HG03103 (cell line): ENCODE results near the gene ZNF526.
"Not testable (repeated sequence)": the region's sequence is repeated elsewhere in the genome, so short reads cannot be mapped to it uniquely, and the experiment has no call there.

Source experiments
- ATAC-seq: cut with Tn5 transposase; IDR thresholded peaks from one replicate; pipeline ENCODE4 v1.9.1; 2021; ENCODE audit warnings: low read depth; ENCODE audit not compliant: unreplicated experiment

Gene ZNF526

DNA sequence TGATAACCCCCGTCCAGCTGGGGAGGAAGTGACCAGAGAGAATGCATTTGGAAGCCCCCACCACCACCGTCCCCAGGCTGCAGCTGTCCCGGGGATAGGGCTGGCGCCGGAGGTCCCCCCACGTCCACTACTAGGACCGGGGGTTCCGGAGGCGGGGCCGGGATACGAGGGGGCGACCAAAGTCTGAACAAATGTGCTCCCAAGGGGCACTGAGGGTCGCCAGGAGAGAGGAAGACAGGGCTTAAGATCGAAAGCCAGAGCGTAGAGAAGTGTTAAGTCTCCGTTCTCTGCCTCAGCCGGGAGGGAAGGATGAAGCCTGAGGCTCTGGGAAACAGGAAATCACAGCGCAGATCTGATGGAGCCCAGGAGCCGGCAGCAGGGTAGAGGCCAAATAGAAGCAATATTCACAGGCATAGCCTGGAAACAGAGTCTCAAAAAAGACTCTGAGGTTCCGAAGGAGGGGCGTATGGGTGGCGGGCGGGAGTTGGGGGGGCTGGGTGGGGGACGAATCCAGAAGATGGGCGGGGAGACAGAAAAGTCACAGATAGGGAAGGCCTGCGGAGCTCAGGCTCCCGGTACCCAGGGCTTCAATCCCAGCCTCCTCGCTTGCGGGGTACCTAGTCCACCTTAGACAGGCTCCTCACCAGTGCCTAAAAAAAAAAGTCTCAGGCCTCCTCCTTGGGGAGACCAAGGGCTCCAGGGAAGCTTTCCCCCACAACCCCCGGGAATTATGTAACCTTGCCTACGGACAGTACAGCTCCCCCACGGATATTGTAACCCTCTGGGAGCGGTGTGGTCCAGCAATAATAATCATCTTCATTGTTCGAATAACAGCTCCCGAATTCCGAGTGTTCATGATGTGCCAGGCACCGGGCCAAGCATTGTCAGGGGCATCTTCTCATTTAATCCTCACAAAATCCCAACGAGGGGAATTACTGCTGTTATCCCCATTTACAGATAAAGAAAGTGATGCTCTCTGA lies 35.9 kb downstream of the ZNF526 start:
- ATAC-seq = no peak

DNA sequence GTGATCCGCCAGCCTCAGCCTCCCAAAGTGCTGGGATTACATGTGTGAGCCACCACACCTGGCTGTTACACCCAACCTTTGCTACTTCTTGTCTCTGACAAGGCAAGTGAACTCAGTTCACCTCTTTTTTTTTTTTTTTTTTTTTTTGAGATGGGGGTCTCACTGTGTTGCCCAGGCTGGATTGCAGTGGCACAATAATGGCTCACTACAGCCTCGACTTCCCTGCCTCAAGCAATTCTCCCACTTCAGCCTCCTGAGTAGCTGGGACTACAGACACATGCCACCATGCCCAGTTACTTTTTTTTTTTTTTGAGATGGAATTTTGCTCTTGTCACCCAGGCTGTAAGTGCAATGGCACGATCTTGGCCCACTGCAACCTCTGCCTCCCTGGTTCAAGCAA lies 37.7 kb downstream of the ZNF526 start:
- ATAC-seq = not testable (repeated sequence)

DNA sequence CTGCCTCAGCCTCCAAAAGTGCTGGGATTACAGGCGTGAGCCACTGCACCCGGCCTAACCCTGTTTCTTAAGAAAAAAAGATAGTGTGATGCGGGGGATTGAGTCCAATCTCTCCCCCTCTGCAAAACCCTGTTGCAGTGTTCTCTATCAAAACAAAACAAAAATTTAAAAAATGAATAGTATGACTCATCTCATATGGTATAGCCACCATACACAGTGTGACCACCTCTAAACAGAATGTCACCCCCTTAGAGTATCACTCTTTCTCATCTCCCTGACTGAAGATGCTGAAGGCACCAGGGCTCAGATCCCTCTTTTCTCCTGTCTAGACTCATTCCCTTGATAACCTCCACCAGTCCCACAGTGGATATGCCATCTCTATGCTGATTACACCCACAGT lies 41.7 kb downstream of the ZNF526 start:
- ATAC-seq = no peak

DNA sequence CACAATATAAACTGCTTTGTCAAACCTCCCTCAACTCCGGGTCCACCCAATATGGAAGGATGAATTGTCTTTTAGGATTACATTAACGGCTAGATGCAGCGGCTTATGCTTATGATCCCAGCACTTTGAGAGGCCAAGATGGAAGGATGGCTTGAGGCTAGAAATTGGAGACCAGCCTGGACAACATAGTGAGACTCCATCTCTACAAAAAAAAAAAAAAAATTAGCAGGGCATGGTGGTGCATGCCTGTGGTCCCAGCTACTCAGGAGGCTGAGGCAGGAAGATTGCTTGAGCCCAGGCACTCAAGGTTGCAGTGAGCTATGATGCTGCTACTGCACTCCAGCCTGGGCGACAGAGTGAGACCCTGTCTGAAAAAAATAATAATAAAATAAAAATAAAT lies 46.0 kb downstream of the ZNF526 start:
- not testable (repeated sequence) for ATAC-seq

DNA sequence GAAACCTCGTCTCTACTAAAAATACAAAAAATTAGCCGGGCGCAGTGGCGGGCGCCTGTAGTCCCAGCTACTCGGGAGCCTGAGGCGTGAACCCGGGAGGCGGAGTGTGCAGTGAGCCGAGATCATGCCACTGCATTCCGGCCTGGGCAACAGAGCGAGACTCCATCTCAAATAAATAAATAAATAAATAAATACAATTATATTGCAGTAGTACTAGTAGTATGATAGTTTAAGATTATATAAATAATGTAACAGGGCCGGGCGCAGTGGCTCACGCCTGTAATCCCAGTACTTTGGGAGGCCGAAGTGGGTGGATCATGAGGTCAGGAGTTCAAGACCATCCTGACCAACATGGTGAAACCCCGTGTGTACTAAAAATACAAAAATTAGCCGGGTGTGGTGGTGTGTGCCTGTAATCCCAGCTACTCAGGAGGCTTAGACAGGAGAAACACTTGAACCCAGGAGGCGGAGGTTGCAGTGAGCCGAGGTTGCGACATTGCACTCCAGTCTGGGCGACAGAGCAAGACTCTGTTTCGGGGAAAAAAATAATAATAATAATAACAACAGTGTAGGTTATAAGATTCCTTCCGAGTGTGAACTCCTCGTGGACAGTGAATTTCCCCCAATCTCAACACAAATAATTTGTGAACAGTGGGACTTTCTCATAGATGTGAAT lies 47.0 kb downstream of the ZNF526 start:
- ATAC-seq = not testable (repeated sequence)

DNA sequence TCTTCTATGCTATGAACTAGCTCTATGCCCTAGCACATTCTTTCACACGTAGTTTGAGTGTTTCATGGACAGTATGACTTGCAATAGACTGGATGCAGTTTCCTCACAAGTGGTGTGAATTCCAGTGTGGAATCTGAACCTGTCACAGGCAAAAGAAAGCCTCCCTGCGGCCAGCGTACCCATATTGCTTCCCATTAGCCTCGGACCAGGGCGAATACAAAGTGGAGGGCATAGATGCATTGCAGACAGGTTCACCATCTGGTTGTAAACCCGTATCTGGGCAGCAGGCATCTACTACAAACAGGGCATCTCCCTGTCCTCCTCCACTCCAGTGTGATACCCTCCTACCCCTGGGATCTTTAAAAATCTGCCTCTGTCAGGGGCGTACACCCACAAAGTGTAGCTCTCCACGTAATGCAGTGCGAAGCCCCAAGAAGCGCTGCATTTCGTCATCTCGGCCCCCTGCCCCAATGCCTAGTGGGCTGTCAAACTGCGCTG lies 47.6 kb downstream of the ZNF526 start:
- ATAC-seq = no peak

DNA sequence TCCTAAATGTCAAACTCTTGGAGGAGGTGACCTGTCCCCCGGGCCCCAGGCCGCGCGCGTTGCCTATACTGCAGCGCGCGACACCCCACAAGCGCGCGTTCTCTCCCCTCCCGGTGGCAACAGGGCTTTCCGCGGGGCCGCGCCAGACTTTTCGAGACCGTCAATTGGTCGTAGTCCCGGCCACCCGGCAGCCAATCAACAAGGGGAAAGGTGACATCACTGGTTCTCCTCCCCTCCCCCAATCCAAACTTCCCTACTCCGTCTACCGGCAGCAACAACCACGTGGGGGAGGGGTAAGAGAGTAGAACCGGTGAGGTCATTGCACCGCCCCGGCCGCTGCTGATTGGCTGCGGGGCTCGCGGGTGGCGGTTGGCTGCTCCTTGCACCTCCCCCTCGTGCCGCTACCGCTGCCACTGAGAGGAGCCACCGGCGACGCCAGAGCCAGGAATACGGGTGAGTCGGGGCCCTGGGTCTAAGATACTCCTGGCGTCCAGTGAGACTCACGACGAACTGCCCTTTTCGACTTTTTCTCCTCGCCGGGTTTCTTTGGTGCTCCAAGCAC lies 48.1 kb downstream of the ZNF526 start:
- peak; percentile 46 for ATAC-seq

DNA sequence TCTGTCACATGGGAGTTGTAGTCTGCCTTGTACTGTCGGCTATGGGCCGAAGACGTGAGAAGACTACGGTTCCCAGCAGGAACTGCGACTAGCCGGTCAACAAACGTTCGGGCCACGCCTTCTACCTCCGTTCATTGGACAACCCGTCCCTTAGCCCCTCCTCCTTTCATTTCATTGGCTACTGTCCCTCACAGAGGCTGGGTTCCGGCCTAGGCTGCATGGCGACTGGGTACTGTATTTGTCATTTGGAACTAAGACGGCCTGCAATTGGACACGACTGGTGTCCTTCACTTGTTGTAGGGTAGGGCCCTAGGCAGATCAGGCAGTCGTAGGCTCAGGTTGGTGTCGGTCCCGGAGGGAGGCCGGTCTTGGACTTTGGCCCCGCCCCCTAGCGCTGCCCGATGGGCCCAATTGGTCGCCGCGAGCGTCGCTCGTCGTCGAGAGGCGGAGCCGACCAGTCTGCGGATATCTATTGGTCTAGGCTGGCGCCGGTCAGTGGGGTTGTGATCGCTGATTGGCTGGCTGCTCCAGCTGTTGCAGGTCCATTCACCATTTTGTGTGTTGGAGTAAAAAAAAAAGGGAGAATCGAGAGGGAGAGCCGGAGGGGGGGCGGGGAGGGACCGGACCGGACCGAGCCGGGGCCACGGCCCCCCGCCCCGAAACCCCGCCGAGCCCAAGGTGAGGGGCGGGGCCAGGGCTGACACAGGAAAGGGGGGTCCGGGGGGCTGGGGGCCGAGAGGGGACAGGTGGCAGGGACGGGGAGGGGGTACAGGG lies 48.8 kb downstream of the ZNF526 start, which contains the start of gene CIC:
TSS of gene CIC (plus strand) at position 549 of the 774 bp plus-strand sequence. CDS start 2,532 bp downstream, outside the sequence.
- peak; percentile 69 for ATAC-seq

DNA sequence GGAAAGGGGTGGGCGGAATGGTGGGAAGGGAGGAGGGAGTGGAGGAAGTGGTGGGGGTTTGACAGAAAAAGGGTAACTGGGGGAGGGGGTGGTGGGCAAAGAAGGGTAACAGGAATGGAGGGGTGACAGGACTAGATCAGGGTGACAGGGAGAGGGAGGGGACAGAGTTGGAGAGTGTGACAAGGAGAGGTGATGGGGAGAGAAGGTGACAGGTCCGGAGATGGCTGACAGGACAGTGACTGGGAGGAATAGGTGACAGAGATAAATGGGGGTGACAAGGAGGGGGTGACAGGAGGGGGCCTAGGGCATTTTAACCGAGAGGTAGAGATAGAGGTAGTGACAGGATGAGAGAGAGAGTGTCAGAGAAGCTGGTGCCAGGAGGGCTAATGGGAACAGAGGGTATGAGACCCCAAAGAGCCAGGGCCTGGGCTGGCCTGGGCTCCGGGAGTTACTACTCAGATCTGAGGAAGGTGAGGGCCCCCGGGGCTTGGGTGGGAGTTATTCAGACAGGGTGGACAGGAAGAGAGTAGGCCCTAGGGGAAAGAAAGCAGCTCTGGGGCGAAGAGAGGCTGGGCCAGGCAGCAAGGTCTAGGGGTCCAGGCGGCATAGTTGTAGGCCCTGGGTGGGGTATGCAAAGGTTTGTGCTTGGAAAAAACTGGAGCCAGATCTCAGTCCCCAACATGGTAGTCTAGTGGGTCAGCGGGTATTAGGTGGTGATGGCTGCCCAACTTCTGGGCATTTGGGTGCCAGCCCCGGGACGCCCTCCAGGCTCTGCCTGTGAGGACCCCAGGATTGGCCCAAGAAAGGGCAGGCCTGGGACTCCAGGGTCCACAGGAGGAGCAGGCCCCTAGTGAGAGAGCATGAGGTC lies 49.6 kb downstream of the ZNF526 start:
- no peak for ATAC-seq

DNA sequence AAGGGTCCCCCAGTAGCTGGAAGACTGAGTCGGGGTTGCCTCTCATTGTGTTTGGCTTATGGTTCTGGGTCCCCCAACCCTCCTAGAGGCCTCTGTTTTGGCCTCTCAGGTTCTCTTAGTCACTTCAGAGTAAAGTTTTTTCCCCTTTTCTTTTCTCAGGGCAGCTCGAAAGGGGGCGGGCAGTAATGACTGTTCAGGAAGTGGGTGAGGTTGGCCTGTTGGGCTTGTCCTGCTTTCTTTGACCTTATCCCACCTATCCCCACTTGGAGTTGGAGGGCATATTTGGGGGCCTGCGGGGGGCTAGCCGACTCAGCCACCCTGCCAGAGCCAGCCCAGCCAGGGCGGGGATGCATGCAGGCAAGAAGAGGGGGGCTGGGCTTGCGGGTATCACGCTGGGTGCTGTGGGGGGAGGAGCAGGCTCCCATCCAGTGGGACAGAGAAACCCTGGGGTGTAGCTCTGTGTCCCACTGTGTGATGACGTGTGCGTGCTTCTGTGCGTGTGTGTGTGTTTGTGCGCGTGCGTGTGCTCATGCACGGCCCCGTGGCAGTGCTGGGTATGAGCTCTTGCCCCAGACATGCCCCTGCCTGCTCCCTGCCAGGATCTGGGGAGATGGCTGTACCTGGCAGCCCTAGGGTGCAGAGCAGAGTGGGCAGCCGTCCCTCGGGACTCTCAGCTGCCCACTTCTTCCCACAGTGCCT lies 50.4 kb downstream of the ZNF526 start:
- no peak for ATAC-seq

DNA sequence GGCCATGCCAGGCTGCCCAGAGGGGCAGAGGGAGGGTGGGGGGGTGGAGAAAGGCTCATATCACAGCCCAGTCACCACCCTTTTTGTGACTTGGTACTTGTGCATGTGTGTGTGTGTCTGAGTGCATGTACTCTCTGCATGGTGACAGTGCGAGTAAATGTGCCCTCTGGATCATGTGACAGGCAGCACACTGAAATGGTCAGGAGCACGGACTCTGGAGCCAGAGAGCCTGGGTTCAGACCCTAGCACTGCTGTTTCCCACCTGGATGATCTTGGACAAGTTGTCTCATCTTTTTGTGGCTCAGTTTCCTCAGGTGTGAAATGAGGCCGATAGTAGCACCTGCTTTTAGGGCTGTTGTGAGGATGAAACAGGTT lies 50.9 kb downstream of the ZNF526 start:
- ATAC-seq = no peak

DNA sequence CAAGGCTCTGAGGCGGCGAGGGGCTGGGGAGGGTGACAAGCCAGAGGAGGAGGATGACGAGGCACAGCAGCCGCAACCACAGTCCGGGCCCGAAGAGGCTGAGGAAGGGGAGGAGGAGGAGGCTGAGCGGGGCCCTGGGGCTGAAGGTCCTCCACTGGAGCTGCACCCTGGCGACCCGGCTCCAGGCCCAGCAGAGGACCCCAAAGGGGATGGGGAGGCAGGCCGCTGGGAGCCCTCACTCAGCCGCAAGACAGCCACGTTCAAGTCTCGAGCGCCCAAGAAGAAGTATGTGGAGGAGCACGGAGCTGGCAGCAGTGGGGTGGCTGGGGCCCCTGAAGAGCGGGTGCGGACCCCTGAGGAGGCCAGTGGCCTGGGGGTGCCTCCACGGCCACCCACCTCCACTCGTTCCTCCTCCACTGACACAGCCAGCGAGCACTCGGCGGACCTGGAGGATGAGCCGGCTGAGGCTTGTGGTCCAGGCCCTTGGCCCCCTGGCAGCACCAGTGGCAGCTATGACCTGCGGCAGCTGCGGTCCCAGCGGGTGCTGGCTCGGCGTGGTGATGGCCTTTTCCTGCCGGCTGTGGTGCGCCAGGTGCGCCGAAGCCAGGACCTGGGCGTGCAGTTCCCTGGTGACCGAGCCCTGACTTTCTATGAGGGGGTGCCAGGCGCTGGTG lies 51.9 kb downstream of the ZNF526 start:
- no peak for ATAC-seq

DNA sequence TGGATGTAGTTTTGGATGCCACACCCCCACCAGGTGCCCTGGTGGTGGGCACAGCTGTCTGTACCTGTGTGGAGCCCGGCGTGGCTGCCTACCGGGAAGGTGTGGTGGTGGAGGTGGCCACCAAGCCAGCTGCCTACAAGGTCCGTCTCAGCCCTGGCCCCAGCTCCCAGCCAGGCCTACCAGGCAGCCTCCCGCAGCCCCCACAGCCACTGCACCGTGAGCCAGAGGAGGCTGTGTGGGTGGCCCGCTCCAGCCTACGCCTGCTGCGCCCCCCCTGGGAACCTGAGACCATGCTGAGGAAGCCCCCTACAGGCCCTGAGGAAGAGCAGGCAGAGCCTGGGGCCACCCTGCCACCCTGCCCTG lies 52.4 kb downstream of the ZNF526 start:
- ATAC-seq = no peak

DNA sequence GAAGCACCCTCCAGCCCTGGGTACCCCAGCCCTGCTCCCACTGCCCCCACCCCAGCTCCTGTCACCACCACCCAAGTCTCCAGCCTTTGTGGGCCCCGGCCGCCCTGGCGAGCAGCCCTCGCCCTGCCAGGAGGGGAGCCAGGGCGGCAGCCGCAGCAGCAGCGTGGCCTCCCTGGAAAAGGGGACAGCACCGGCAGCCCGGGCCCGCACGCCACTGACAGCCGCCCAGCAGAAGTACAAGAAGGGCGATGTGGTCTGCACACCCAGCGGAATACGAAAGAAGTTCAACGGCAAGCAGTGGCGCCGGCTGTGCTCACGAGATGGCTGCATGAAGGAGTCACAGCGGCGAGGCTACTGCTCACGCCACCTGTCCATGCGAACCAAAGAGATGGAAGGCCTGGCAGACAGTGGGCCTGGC lies 52.9 kb downstream of the ZNF526 start:
- no peak for ATAC-seq

DNA sequence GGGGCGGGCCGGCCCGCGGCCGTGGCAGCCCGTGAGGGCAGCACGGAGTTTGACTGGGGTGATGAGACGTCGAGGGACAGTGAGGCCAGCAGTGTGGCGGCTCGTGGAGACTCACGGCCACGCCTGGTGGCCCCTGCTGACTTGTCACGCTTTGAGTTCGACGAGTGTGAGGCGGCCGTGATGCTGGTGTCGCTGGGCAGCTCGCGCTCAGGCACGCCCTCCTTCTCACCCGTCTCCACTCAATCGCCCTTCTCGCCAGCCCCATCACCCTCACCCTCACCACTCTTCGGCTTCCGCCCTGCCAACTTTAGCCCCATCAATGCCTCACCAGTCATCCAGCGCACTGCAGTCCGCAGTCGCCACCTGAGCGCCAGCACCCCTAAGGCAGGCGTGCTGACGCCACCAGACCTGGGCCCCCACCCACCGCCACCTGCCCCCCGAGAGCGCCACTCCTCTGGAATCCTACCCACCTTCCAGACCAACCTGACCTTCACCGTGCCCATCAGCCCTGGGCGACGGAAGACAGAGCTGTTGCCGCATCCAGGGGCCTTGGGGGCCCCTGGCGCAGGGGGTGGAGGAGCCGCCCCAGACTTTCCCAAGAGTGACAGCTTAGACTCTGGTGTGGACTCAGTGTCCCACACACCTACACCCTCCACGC lies 53.4 kb downstream of the ZNF526 start:
- no peak for ATAC-seq

DNA sequence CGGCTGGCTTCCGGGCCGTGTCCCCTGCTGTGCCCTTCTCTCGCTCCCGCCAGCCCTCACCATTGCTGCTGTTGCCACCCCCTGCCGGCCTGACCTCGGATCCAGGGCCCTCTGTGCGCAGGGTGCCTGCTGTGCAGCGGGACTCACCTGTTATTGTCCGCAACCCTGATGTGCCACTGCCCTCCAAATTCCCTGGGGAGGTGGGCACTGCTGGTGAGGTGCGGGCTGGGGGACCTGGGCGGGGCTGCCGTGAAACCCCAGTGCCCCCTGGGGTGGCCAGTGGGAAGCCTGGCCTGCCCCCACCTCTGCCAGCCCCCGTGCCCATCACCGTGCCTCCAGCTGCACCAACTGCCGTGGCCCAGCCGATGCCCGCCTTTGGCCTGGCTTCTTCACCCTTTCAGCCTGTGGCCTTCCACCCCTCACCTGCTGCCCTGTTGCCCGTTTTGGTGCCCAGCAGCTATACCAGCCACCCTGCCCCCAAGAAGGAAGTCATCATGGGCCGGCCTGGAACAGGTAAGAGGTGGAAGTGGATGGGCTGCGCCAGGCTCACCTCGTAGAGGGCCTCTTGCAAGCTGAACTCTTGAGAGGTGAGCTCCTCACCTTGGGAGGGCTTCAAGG lies 54.1 kb downstream of the ZNF526 start:
- no peak for ATAC-seq

DNA sequence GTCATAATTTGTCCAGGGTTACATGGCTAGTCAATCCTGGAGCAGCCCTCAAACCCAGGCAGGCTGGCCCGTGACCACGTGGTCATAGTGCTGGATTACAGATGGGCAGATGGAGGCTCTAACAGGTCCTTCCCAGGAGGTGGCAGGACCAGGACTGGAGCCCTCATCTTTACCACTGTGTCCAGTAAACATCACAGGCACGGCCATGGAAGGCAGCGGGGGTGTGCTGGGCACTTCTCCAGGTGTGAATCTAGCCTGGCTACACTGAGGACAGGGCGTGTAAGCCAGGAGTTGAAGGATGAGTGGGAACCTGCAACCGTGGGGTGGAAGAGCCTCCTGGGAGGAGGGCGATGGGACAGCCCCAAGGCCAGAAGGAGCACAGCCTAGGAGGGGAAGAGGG lies 55.0 kb downstream of the ZNF526 start:
- no peak for ATAC-seq
